Skeletal muscle satellite cell (primary cell): ENCODE measurements around the gene ALK.
"Not testable (repeated sequence)": the region's sequence is repeated elsewhere in the genome, so short reads cannot be mapped to it uniquely, and the experiment has no call there.

ENCODE experiments used
- H3K27me3 ChIP-seq: 2 replicates; pipeline ENCODE4 v1.7.0; 2013; ENCODE audit warnings: low read length; ENCODE audit not compliant: control insufficient read depth, insufficient read depth
- H3K36me3 ChIP-seq: 2 replicates; pipeline ENCODE4 v1.7.0; 2013; ENCODE audit warnings: mild to moderate bottlenecking, control low read depth, low read length; ENCODE audit not compliant: insufficient read depth
- H3K4me1 ChIP-seq: 2 replicates; pipeline ENCODE4 v1.7.0; 2013; ENCODE audit warnings: low read length; ENCODE audit not compliant: control insufficient read depth, insufficient read depth
- H3K4me2 ChIP-seq: 2 replicates; pipeline ENCODE4 v1.7.0; 2013; ENCODE audit warnings: mild to moderate bottlenecking, low read length
- H3K4me3 ChIP-seq: 2 replicates; pipeline ENCODE4 v1.7.0; 2013; ENCODE audit warnings: low read length
- H3K9ac ChIP-seq: 2 replicates; pipeline ENCODE4 v1.7.0; 2013; ENCODE audit warnings: mild to moderate bottlenecking, low read depth, low read length, moderate library complexity
- H3K9me3 ChIP-seq: replicated peaks from 2 replicates; pipeline ENCODE4 v1.7.0; 2013; ENCODE audit warnings: mild to moderate bottlenecking, control low read depth, low read length

The ALK gene

GRCh38 chr2:29259221-29259620 lies 662.2 kb downstream of the ALK start:
- Histone ChIP-seq H3K4me2 (peak overlapping the region; percentile 63), H3K9ac (peak overlapping the region; percentile 65), H3K36me3 (no peaks in the 10 kb centered on the region), H3K4me1 (peaks cover 26% of the 10 kb centered on the region), H3K9me3 (no peaks in the 10 kb centered on the region), H3K4me3 (no peak overlapping the region), H3K27me3 (no peaks in the 10 kb centered on the region)

DNA sequence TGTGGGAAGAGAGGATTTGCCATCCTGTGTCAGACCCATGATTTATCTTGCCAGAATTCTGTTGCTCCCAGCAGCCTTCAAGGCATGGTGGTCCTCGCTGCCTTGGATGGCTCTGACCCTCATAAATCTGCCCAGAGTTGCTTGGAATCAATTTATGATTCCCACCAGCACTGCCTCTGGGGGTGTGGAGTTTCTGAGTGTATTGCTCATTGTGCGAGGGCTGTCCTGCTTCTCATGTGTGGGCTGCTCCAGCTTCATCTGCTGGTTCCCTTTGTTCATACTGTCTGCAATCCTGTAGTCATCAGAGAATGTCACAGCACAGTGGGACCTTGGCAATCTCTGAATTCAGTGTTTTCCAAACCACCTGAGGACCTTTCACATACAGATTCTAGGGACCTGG lies 666.4 kb downstream of the ALK start:
- H3K27me3 ChIP-seq = no peaks in the 10 kb centered on the region

DNA sequence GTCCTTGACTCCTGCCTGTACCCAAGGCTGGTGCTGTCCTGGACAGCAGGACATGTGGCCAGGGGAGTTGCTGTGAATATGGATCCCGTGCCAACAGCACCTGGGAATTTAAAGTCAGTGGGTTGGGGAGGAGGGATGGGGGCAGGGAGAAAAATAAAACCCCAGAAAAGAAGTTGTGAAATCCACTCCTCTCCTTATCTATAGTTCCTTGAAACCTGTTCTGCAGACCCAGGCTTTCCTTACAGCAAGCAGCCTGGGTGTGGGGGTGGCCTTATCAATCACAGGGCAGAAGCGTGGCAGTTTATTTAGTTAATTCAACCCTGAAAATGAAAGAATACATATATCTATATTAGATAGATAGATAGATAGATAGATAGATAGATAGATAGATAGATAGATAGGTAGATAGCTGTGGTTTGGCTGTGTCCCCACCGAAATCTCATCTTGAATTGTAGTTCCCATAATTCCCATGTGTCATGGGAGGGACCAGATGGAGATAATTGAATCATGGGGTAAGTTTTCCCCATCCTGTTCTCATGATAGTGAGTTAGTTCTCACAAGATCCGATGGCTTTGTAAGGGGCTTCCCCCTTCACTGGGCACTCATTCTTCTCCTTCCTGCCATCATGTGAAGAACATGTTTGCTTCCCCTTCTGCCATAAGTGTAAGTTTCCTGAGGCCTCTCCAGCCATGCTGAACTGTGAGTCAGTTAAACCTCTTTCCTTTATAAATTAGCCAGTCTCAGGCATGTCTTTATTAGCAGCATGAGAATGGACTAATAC lies 667.7 kb downstream of the ALK start:
- not testable (repeated sequence) for H3K27me3 ChIP-seq, H3K4me2 ChIP-seq, H3K36me3 ChIP-seq, H3K4me3 ChIP-seq, H3K9me3 ChIP-seq, H3K9ac ChIP-seq
- H3K4me1 ChIP-seq = peaks cover 14% of the 10 kb centered on the region

More for the DNA sequence above, 666.4 kb downstream of the ALK start:
- Histone ChIP-seq H3K36me3 (no peaks in the 10 kb centered on the region), H3K9me3 (no peaks in the 10 kb centered on the region), H3K9ac (no peak overlapping the region), H3K4me3 (no peak overlapping the region), H3K4me1 (peaks cover 26% of the 10 kb centered on the region), H3K4me2 (no peak overlapping the region)

- H3K4me1 ChIP-seq = peaks cover 9% of the 10 kb centered on the region
- H3K36me3 ChIP-seq = no peaks in the 10 kb centered on the region
- H3K4me2 ChIP-seq = no peak overlapping the region
- peaks cover 7% of the 10 kb centered on the region for H3K27me3 ChIP-seq
- no peak overlapping the region for H3K9ac ChIP-seq
- H3K4me3 ChIP-seq = no peak overlapping the region
- no peaks in the 10 kb centered on the region for H3K9me3 ChIP-seq
Measured at GRCh38 chr2:29253026-29253425, 668.4 kb downstream of the ALK start.

- Histone ChIP-seq H3K27me3 (peaks cover 7% of the 10 kb centered on the region), H3K36me3 (no peaks in the 10 kb centered on the region), H3K9ac (no peak overlapping the region), H3K4me3 (no peak overlapping the region), H3K4me2 (no peak overlapping the region), H3K4me1 (peaks cover 9% of the 10 kb centered on the region), H3K9me3 (no peaks in the 10 kb centered on the region)
Measured at GRCh38 chr2:29251406-29251805, 670.0 kb downstream of the ALK start.

- H3K4me3 ChIP-seq = no peak overlapping the region
- H3K36me3 ChIP-seq = no peaks in the 10 kb centered on the region
- no peak overlapping the region for H3K9ac ChIP-seq
- H3K4me2 ChIP-seq = no peak overlapping the region
- H3K27me3 ChIP-seq = peaks cover 7% of the 10 kb centered on the region
- peaks cover 9% of the 10 kb centered on the region for H3K4me1 ChIP-seq
- no peaks in the 10 kb centered on the region for H3K9me3 ChIP-seq
Measured at GRCh38 chr2:29250977-29251376, 670.4 kb downstream of the ALK start.

GRCh38 chr2:29249666-29250253 lies 671.6 kb downstream of the ALK start:
- Histone ChIP-seq H3K4me3 (no peak overlapping the region), H3K36me3 (no peaks in the 10 kb centered on the region), H3K4me1 (peaks cover 9% of the 10 kb centered on the region), H3K27me3 (peaks cover 7% of the 10 kb centered on the region), H3K4me2 (no peak overlapping the region), H3K9me3 (no peaks in the 10 kb centered on the region), H3K9ac (no peak overlapping the region)

DNA sequence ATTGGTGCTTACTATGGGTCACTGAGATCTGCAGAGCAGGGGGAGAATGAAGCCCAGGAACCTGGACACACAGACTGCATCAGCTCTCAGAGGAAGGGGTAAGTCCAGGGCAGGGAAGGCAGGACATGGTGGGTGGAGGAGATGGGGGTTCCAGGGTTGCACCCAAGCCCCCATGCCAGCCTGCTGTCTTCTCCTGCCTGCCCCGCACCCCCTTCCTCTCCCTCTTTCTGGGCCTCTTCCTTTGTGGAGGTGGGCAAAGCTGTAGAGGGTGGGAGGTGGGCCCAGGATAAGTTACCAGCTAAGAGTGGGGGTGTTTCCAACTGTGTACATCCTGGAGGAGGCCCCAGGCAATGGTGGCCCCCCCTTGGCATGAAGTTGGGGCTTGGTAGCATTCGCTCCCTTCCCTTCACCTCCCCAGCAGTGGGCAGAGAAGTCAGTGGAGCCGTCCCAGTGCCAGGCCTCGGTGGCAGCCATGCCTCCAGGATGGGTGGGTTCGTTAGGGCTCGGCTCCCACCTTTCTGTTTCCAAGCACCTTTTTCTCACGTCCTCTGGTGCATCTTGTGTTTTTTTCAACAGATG lies 674.0 kb downstream of the ALK start:
- no peaks in the 10 kb centered on the region for H3K4me1 ChIP-seq
- H3K36me3 ChIP-seq = no peaks in the 10 kb centered on the region
- no peak overlapping the region for H3K9ac ChIP-seq
- H3K4me3 ChIP-seq = no peak overlapping the region
- peaks cover 22% of the 10 kb centered on the region for H3K27me3 ChIP-seq
- H3K4me2 ChIP-seq = no peak overlapping the region
- no peaks in the 10 kb centered on the region for H3K9me3 ChIP-seq

DNA sequence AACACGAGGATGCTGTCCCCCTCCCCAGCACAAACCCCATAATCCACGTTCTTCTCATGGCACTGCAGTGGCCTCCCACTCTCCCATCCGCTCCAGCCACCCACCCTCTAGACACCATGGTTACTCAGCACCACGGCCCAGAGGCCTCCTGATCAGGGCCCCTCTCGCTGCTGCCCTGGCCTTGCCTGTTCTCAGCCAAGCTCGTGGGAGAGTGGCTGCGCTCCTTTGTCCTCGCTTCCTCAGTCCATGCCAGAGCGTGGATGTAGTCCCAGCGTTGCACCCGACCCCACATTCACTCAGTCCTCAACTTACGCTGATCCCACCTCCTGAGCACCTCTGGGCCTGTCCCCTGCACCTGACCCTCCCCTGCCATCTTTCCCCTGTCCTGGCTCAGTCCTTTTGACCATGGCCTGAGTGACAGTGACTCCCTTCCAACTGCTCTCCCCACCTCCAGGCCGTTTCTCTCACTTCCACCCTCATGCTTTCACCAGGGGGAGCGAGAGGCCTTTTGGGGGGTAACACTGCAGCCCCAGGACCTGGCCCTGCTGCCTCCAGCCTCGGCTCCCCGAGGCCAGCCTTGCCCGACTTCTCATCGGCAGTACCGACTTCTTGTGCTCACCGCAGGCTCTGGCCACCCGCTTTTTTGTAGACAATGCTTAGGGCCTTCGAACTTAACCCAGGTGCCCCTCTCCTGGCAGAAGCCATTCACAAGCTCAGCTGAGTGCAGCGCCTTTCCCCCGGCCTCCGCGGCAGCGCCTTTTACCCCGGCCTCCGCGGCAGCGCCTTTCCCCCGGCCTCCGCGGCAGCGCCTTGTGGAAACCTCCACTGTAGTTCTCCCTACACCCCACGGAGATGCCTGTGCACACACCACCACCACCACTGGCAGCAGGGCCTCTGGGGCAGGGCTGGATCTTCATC lies 674.7 kb downstream of the ALK start:
- H3K9ac ChIP-seq = no peak overlapping the region
- H3K4me2 ChIP-seq = no peak overlapping the region
- H3K27me3 ChIP-seq = peaks cover 28% of the 10 kb centered on the region
- no peaks in the 10 kb centered on the region for H3K9me3 ChIP-seq
- no peaks in the 10 kb centered on the region for H3K36me3 ChIP-seq
- H3K4me3 ChIP-seq = no peak overlapping the region
- H3K4me1 ChIP-seq = no peaks in the 10 kb centered on the region

- Histone ChIP-seq H3K9ac (no peak overlapping the region), H3K36me3 (no peaks in the 10 kb centered on the region), H3K4me2 (no peak overlapping the region), H3K9me3 (no peaks in the 10 kb centered on the region), H3K4me3 (no peak overlapping the region), H3K4me1 (no peaks in the 10 kb centered on the region), H3K27me3 (peaks cover 36% of the 10 kb centered on the region)
Measured at GRCh38 chr2:29245742-29246382, 675.5 kb downstream of the ALK start.
